Endodermal cell (in vitro differentiated cells): ENCODE measurements around the gene HDAC4. TPM values are rescaled to one million over a fixed set of nuclear protein-coding genes. Genes with fewer than 3 reads are reported as not detected.

Experiments used
- DNase-seq: peaks from one replicate; pipeline ENCODE4 v3.0.0-alpha.2; 2017
- H3K27ac ChIP-seq: 2 replicates; pipeline ENCODE4 v1.5.1; 2013; ENCODE audit warnings: mild to moderate bottlenecking, low read depth, low read length, moderate library complexity
- H3K27me3 ChIP-seq: 2 replicates; pipeline ENCODE4 v1.6.1; 2013; ENCODE audit warnings: mild to moderate bottlenecking, low read length, moderate library complexity; ENCODE audit not compliant: insufficient read depth, control insufficient read depth, poor library complexity, severe bottlenecking
- H3K36me3 ChIP-seq: 2 replicates; pipeline ENCODE4 v1.7.0; 2013; ENCODE audit warnings: mild to moderate bottlenecking, low read length, moderate library complexity; ENCODE audit not compliant: control insufficient read depth, insufficient read depth
- H3K4me1 ChIP-seq: one replicate; pipeline ENCODE4 v1.7.0; 2013; ENCODE audit warnings: low read length; ENCODE audit not compliant: control insufficient read depth, insufficient read depth
- H3K4me3 ChIP-seq: 2 replicates; pipeline ENCODE4 v1.5.1; 2013; ENCODE audit warnings: mild to moderate bottlenecking, low read length, moderate library complexity
- H3K9ac ChIP-seq: 2 replicates; pipeline ENCODE4 v1.6.1; 2013; ENCODE audit warnings: mild to moderate bottlenecking, low read length, moderate library complexity; ENCODE audit not compliant: poor library complexity, severe bottlenecking; ENCODE audit errors: extremely low read depth
- H3K9me3 ChIP-seq: 2 replicates; pipeline ENCODE4 v1.6.1; 2013; ENCODE audit warnings: mild to moderate bottlenecking, low read length, moderate library complexity; ENCODE audit not compliant: control insufficient read depth
- H3K27ac Mint-ChIP-seq: 2 replicates; pipeline ENCODE4 v1.8.0; 2020; ENCODE audit warnings: mixed read lengths
- H3K27me3 Mint-ChIP-seq: 2 replicates; pipeline ENCODE4 v1.8.0; 2021; ENCODE audit warnings: mild to moderate bottlenecking, mixed read lengths; ENCODE audit not compliant: insufficient read depth
- H3K36me3 Mint-ChIP-seq: 2 replicates; pipeline ENCODE4 v1.8.0; 2020; ENCODE audit warnings: low read depth, mixed read lengths
- H3K4me1 Mint-ChIP-seq: 2 replicates; pipeline ENCODE4 v1.8.0; 2020; ENCODE audit warnings: mixed read lengths
- H3K4me3 Mint-ChIP-seq: 2 replicates; pipeline ENCODE4 v1.8.0; 2020; ENCODE audit warnings: mild to moderate bottlenecking, moderate library complexity, mixed read lengths
- H3K9me3 Mint-ChIP-seq: 2 replicates; pipeline ENCODE4 v1.8.0; 2020; ENCODE audit warnings: mild to moderate bottlenecking, mixed read lengths
- WGBS, 2 experiments: methylation state at CpG; one replicate each; pipeline versions ENCODE4 v1.1.5 to v1.1.7; 2013; ENCODE audit warnings: missing lambda C conversion rate in 2 of 2, mixed read lengths in 1 of 2; ENCODE audit not compliant: insufficient coverage in 1 of 2, insufficient read length in 1 of 2; 5-methylcytosine and 5-hydroxymethylcytosine counted together
- total RNA-seq, 2 donors: library from RNA; stranded (reverse); fragmentation: NEBNext Ultra II Directional in 1 of 2; extraction: Animal tissue kit (Norgen Biotek cat#: 25700) in 1 of 2; gene quantifications; 2 replicates in 1 of 2; 3 replicates in 1 of 2; pipeline ENCODE4 v1.2.1, GENCODE V29; 2021
- TF ChIP-seq, protein P1 (sequence below): fragments of 200-600 bp; sonication (generic); conservative IDR thresholded peaks from 2 replicates; pipeline ENCODE4 v1.5.0; 2021; ENCODE audit warnings: antibody characterized with exemption, mild to moderate bottlenecking

Gene HDAC4
- total RNA-seq, 2 donors from 2014 or later = 45.7 to 51.2 TPM

GRCh38 chr2:239386872-239387445 lies 13.9 kb downstream of the HDAC4 start:
- Mint-ChIP-seq H3K36me3 (peaks cover 14% of the 10 kb centered on the region), H3K4me3 (no peak overlapping the region), H3K27me3 (no peaks in the 10 kb centered on the region), H3K9me3 (no peaks in the 10 kb centered on the region), H3K4me1 (peaks cover 3% of the 10 kb centered on the region), H3K27ac (peak overlapping the region; percentile 74)
- H3K36me3 ChIP-seq = peaks cover 4% of the 10 kb centered on the region
- no peak overlapping the region for H3K27ac ChIP-seq
- no peak overlapping the region for H3K4me3 ChIP-seq
- TF ChIP-seq, protein P1, sequence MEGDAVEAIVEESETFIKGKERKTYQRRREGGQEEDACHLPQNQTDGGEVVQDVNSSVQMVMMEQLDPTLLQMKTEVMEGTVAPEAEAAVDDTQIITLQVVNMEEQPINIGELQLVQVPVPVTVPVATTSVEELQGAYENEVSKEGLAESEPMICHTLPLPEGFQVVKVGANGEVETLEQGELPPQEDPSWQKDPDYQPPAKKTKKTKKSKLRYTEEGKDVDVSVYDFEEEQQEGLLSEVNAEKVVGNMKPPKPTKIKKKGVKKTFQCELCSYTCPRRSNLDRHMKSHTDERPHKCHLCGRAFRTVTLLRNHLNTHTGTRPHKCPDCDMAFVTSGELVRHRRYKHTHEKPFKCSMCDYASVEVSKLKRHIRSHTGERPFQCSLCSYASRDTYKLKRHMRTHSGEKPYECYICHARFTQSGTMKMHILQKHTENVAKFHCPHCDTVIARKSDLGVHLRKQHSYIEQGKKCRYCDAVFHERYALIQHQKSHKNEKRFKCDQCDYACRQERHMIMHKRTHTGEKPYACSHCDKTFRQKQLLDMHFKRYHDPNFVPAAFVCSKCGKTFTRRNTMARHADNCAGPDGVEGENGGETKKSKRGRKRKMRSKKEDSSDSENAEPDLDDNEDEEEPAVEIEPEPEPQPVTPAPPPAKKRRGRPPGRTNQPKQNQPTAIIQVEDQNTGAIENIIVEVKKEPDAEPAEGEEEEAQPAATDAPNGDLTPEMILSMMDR = no peak
- H3K4me1 ChIP-seq = no peaks in the 10 kb centered on the region
- DNase-seq = no peak
- H3K9me3 ChIP-seq = no peaks in the 10 kb centered on the region
- WGBS, 2 experiments = 91 to 98% methylated on average over 12 to 22 of the region's 22 CpGs
- H3K27me3 ChIP-seq = no peaks in the 10 kb centered on the region
- H3K9ac ChIP-seq = no peak overlapping the region

DNA sequence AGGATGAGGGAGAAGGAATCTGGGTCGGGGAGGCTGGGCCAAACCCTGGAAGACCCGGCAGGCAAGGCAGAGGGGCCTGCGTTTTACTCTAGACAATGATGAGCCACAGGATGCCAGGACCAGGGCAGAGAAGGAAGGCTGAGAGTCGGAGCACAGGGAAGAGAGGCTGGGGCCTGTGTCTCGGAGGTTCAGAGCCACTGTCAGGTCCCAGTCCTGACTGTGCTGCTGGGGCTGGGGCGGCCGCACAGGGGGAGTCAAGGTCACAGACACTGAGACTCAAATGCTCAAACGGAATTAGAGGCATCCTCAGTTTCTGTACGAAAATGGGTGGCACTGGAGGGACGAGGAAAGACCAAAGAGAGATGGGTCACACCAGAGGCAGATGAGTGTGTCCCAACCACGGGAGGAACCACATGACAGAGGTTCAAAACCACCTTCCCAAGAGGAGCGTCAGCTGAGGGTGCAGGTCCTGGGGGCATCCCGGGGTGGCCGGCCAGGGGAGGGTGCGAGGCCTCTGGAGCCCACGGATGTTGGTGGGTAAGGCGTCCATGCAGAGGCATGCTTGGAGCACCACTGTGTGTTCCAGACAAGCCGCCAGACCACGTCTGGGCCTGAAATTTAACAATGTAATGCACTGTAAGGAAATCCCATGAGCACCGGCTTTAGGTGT lies 14.7 kb downstream of the HDAC4 start:
- Mint-ChIP-seq H3K36me3 (peaks cover 14% of the 10 kb centered on the region), H3K4me3 (no peak overlapping the region), H3K27me3 (no peaks in the 10 kb centered on the region), H3K9me3 (no peaks in the 10 kb centered on the region), H3K4me1 (peaks cover 7% of the 10 kb centered on the region), H3K27ac (peak overlapping the region; percentile 11)
- H3K4me1 ChIP-seq = no peaks in the 10 kb centered on the region
- 87 to 91% methylated on average over 19 to 20 of the region's 20 CpGs for WGBS, 2 experiments
- TF ChIP-seq, protein P1 = no peak
- no peak for DNase-seq
- no peak overlapping the region for H3K9ac ChIP-seq
- no peaks in the 10 kb centered on the region for H3K27me3 ChIP-seq
- H3K4me3 ChIP-seq = no peak overlapping the region
- no peak overlapping the region for H3K27ac ChIP-seq
- H3K36me3 ChIP-seq = peaks cover 4% of the 10 kb centered on the region
- H3K9me3 ChIP-seq = no peaks in the 10 kb centered on the region

- no peak overlapping the region for H3K4me3 ChIP-seq
- H3K4me1 ChIP-seq = no peaks in the 10 kb centered on the region
- Mint-ChIP-seq H3K27me3 (no peaks in the 10 kb centered on the region), H3K36me3 (peaks cover 14% of the 10 kb centered on the region), H3K9me3 (no peaks in the 10 kb centered on the region), H3K4me1 (peaks cover 9% of the 10 kb centered on the region), H3K4me3 (no peak overlapping the region), H3K27ac (peak overlapping the region; percentile 11)
- no peaks in the 10 kb centered on the region for H3K27me3 ChIP-seq
- 91 to 97% methylated on average over 21 to 26 of the region's 26 CpGs for WGBS, 2 experiments
- H3K27ac ChIP-seq = no peak overlapping the region
- H3K36me3 ChIP-seq = peaks cover 4% of the 10 kb centered on the region
- no peak for DNase-seq
- H3K9me3 ChIP-seq = no peaks in the 10 kb centered on the region
- TF ChIP-seq, protein P1 = no peak
- H3K9ac ChIP-seq = no peak overlapping the region
Observed at GRCh38 chr2:239385096-239386000, 15.5 kb downstream of the HDAC4 start.
